Neural cell (in vitro differentiated cells): ENCODE measurements around the gene SDK1. TPM values are rescaled to one million over a fixed set of nuclear protein-coding genes. Genes with fewer than 3 reads are reported as not detected.
A peak's percentile ranks its signal among the peaks of the same experiment; 100 is the strongest.

Experiments used
- H2AFZ ChIP-seq: fragments of 200-600, 300-800 bp; sonication (generic), shearing (Covaris generic); 2 replicates; pipeline ENCODE4 v1.6.0; 2014; ENCODE audit warnings: low read depth, mild to moderate bottlenecking, antibody characterized with exemption, low read length, moderate library complexity
- H3F3A ChIP-seq: fragments of 200-600 bp; shearing (Covaris generic); 2 replicates; pipeline ENCODE4 v1.6.1; 2016; ENCODE audit warnings: mild to moderate bottlenecking, moderate library complexity, mixed read lengths, antibody characterized with exemption, low read length; ENCODE audit not compliant: insufficient read depth, poor library complexity, severe bottlenecking
- H3K27ac ChIP-seq: fragments of 200-600, 300-800 bp; sonication (generic), shearing (Covaris generic); 2 replicates; pipeline ENCODE4 v1.5.1; 2014; ENCODE audit warnings: mild to moderate bottlenecking, low read length, moderate library complexity
- H3K27me3 ChIP-seq: fragments of 300-800, 200-600 bp; sonication (generic), shearing (Covaris generic); 2 replicates; pipeline ENCODE4 v1.6.0; 2014; ENCODE audit warnings: mild to moderate bottlenecking, low read depth, low read length, moderate library complexity; ENCODE audit not compliant: insufficient read depth
- H3K36me3 ChIP-seq: fragments of 300-800, 200-600 bp; sonication (generic), shearing (Covaris generic); 2 replicates; pipeline ENCODE4 v1.5.1; 2014; ENCODE audit warnings: mild to moderate bottlenecking, antibody characterized with exemption, low read length, moderate library complexity; ENCODE audit not compliant: insufficient read depth
- H3K4me2 ChIP-seq: fragments of 300-800, 200-600 bp; sonication (generic), shearing (Covaris generic); 2 replicates; pipeline ENCODE4 v1.6.0; 2014; ENCODE audit warnings: mild to moderate bottlenecking, low read length
- H3K4me3 ChIP-seq: fragments of 300-800, 200-600 bp; sonication (generic), shearing (Covaris generic); 2 replicates; pipeline ENCODE4 v1.5.1; 2014; ENCODE audit warnings: mild to moderate bottlenecking, low read length, moderate library complexity
- H3K79me2 ChIP-seq: fragments of 200-600 bp; shearing (Covaris generic); replicated peaks from 2 replicates; pipeline ENCODE4 v1.6.0; 2014; ENCODE audit warnings: mild to moderate bottlenecking, low read length, moderate library complexity; ENCODE audit not compliant: insufficient read depth
- H3K9ac ChIP-seq: fragments of 300-800, 200-600 bp; sonication (generic), shearing (Covaris generic); 2 replicates; pipeline ENCODE4 v1.6.1; 2016; ENCODE audit warnings: mild to moderate bottlenecking, low read length, mixed read lengths
- H3K9me2 ChIP-seq: fragments of 200-600 bp; shearing (Covaris generic); 2 replicates; pipeline ENCODE4 v1.6.1; 2016; ENCODE audit warnings: mild to moderate bottlenecking, low read length, mixed read lengths; ENCODE audit not compliant: insufficient read depth
- H3K9me3 ChIP-seq: fragments of 200-600, 300-800 bp; sonication (generic), shearing (Covaris generic); 2 replicates; pipeline ENCODE4 v1.6.1; 2016; ENCODE audit warnings: mild to moderate bottlenecking, mixed run types, low read length, moderate library complexity, mixed read lengths
- H4K20me1 ChIP-seq: fragments of 200-600 bp; shearing (Covaris generic); 2 replicates; pipeline ENCODE4 v1.6.1; 2016; ENCODE audit warnings: mild to moderate bottlenecking, mixed run types; ENCODE audit not compliant: insufficient read depth
- EP300 ChIP-seq: fragments of 450-650 bp; conservative IDR thresholded peaks from 2 replicates; pipeline ENCODE4 v1.6.1; 2014; ENCODE audit warnings: antibody characterized with exemption, mild to moderate bottlenecking, moderate library complexity; ENCODE audit not compliant: poor library complexity, severe bottlenecking
- EZH2 ChIP-seq: fragments of 200-600, 300-800 bp; shearing (Covaris generic), sonication (generic); IDR thresholded peaks from 2 replicates; pipeline ENCODE4 v1.6.1; 2014; ENCODE audit warnings: antibody characterized with exemption, low read length, borderline replicate concordance, mild to moderate bottlenecking; ENCODE audit not compliant: insufficient read depth, poor library complexity, severe bottlenecking
- POLR2AphosphoS5 ChIP-seq: IDR thresholded peaks from 2 replicates; pipeline ENCODE4 v1.6.1; 2012
- RAD21 ChIP-seq: fragments of 450-650 bp; conservative IDR thresholded peaks from 2 replicates; pipeline ENCODE4 v1.6.1; 2014; ENCODE audit warnings: antibody characterized with exemption, mild to moderate bottlenecking, moderate library complexity
- REST ChIP-seq: IDR thresholded peaks from 2 replicates; pipeline ENCODE4 v1.6.1; 2012; ENCODE audit warnings: borderline replicate concordance
- SMC3 ChIP-seq: fragments of 450-650 bp; conservative IDR thresholded peaks from 2 replicates; pipeline ENCODE4 v1.6.1; 2014; ENCODE audit warnings: antibody characterized with exemption, mild to moderate bottlenecking, moderate library complexity; ENCODE audit not compliant: poor library complexity
- TAF1 ChIP-seq: IDR thresholded peaks from 2 replicates; pipeline ENCODE4 v1.6.1; 2012; ENCODE audit warnings: low read depth
- polyA plus RNA-seq: library from polyadenylated mRNA; depleted of rRNA; stranded (reverse); fragments of >200 nt; gene quantifications from 2 replicates; pipeline ENCODE4 v1.2.3, GENCODE V29; 2014

SDK1 gene
- polyA plus RNA-seq, 1 donor from 2014 or later, result 2.7 TPM

DNA sequence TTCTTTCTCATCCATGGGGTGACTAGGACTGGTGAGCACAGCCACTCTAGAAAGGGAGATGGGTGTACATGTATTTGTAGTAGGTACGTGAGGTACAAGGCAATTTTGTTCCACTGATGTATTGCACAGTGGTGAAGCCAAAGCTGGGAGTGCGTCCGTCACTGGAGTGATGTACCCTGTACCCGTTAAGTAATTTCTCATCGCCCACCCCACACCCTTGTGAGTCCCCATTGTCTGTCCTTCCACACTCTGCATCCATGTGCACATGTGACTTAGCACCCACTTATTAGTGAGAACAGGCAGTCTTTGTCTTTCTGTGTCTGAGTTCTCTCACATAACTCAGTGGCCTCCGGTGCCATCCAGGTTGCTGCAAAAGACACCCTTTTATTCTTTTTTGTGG is 658.3 kb downstream of the SDK1 start:
- Histone ChIP-seq H3K4me3 (no peak overlapping the region), H3K9ac (no peak overlapping the region), H3K9me3 (no peaks in the 10 kb centered on the region), H3K27me3 (no peaks in the 10 kb centered on the region), H3K27ac (no peak overlapping the region), H3K9me2 (no peaks in the 10 kb centered on the region), H4K20me1 (no peaks in the 10 kb centered on the region), H2AFZ (no peak overlapping the region), H3K36me3 (no peaks in the 10 kb centered on the region), H3K79me2 (no peaks in the 10 kb centered on the region), H3F3A (no peaks in the 10 kb centered on the region), H3K4me2 (no peak overlapping the region)
- TF ChIP-seq SMC3 (no peak), RAD21 (no peak), EP300 (no peak), TAF1 (no peak), POLR2AphosphoS5 (no peak), EZH2 (no peak)

- H3K36me3 ChIP-seq, result no peaks in the 10 kb centered on the region
- no peak overlapping the region for H3K4me2 ChIP-seq
- H3K79me2 ChIP-seq, result no peaks in the 10 kb centered on the region
- no peaks in the 10 kb centered on the region for H4K20me1 ChIP-seq
- no peaks in the 10 kb centered on the region for H3K27me3 ChIP-seq
- H3K4me3 ChIP-seq, result no peak overlapping the region
- H3F3A ChIP-seq, result no peaks in the 10 kb centered on the region
- H3K9me2 ChIP-seq, result no peaks in the 10 kb centered on the region
- no peak overlapping the region for H3K27ac ChIP-seq
- H3K9ac ChIP-seq, result no peak overlapping the region
- no peak overlapping the region for H2AFZ ChIP-seq
- TF ChIP-seq RAD21 (no peak), REST (no peak)
- no peaks in the 10 kb centered on the region for H3K9me3 ChIP-seq
Measured at GRCh38 chr7:3960050-3960763, 659.2 kb downstream of the SDK1 start.

- Histone ChIP-seq H3K79me2 (no peaks in the 10 kb centered on the region), H3K27me3 (no peaks in the 10 kb centered on the region), H3K27ac (no peak overlapping the region), H3K4me3 (no peak overlapping the region), H3K9ac (no peak overlapping the region), H3K9me2 (no peaks in the 10 kb centered on the region), H3K9me3 (no peaks in the 10 kb centered on the region), H3F3A (no peaks in the 10 kb centered on the region), H4K20me1 (no peaks in the 10 kb centered on the region), H3K36me3 (no peaks in the 10 kb centered on the region), H2AFZ (no peak overlapping the region), H3K4me2 (no peak overlapping the region)
- TF ChIP-seq EZH2 (no peak), EP300 (peak; percentile 50)
Measured at GRCh38 chr7:3960942-3961341, 659.9 kb downstream of the SDK1 start.
